ENCODE results near the gene NAMPT. TPM values are rescaled to one million over a fixed set of nuclear protein-coding genes. Genes with fewer than 3 reads are reported as not detected.

Gene NAMPT
- total RNA-seq, 1 donor from 2014 or later: 64.4 TPM

GRCh38 chr7:106283831-106284713 is 711 bp downstream of the NAMPT start:
- H3K9me3 Mint-ChIP-seq (ENCODE audit: unreplicated experiment): no peaks in the 10 kb centered on the region
- H3K4me3 Mint-ChIP-seq (ENCODE audit: unreplicated experiment): peak overlapping the region; percentile 96
- peak; percentile 88 for DNase-seq (ENCODE audit: extremely low spot score, unreplicated experiment)
- H3K36me3 Mint-ChIP-seq (ENCODE audit: unreplicated experiment): no peaks in the 10 kb centered on the region
- H3K4me1 Mint-ChIP-seq (ENCODE audit: unreplicated experiment): peaks cover 37% of the 10 kb centered on the region
- peak overlapping the region; percentile 91 for H3K27ac Mint-ChIP-seq (ENCODE audit: unreplicated experiment)
- TF ChIP-seq CTCF (IDR thresholded peaks at IDR 0.05): no peak
- no peaks in the 10 kb centered on the region for H3K27me3 Mint-ChIP-seq (ENCODE audit: unreplicated experiment)

GRCh38 chr7:106283501-106283830 is 1.3 kb downstream of the NAMPT start:
- no peak for DNase-seq (ENCODE audit: extremely low spot score, unreplicated experiment)
- H3K27ac Mint-ChIP-seq (ENCODE audit: unreplicated experiment): peak overlapping the region; percentile 91
- H3K36me3 Mint-ChIP-seq (ENCODE audit: unreplicated experiment): no peaks in the 10 kb centered on the region
- TF ChIP-seq CTCF (IDR thresholded peaks at IDR 0.05): no peak
- H3K9me3 Mint-ChIP-seq (ENCODE audit: unreplicated experiment): no peaks in the 10 kb centered on the region
- peaks cover 37% of the 10 kb centered on the region for H3K4me1 Mint-ChIP-seq (ENCODE audit: unreplicated experiment)
- peak overlapping the region; percentile 85 for H3K4me3 Mint-ChIP-seq (ENCODE audit: unreplicated experiment)
- H3K27me3 Mint-ChIP-seq (ENCODE audit: unreplicated experiment): no peaks in the 10 kb centered on the region

- DNase-seq (ENCODE audit: extremely low spot score, unreplicated experiment): no peak
- TF ChIP-seq CTCF (IDR thresholded peaks at IDR 0.05): no peak
- Mint-ChIP-seq H3K4me1 (ENCODE audit: unreplicated experiment) (peaks cover 37% of the 10 kb centered on the region), H3K9me3 (ENCODE audit: unreplicated experiment) (no peaks in the 10 kb centered on the region), H3K4me3 (ENCODE audit: unreplicated experiment) (peak overlapping the region; percentile 14), H3K27me3 (ENCODE audit: unreplicated experiment) (no peaks in the 10 kb centered on the region), H3K36me3 (ENCODE audit: unreplicated experiment) (no peaks in the 10 kb centered on the region), H3K27ac (ENCODE audit: unreplicated experiment) (no peak overlapping the region)
Observed at GRCh38 chr7:106282852-106283251, 1.9 kb downstream of the NAMPT start.

GRCh38 chr7:106282390-106282789 is 2.4 kb downstream of the NAMPT start:
- H3K36me3 Mint-ChIP-seq (ENCODE audit: unreplicated experiment): no peaks in the 10 kb centered on the region
- DNase-seq (ENCODE audit: extremely low spot score, unreplicated experiment): no peak
- H3K27ac Mint-ChIP-seq (ENCODE audit: unreplicated experiment): no peak overlapping the region
- peaks cover 37% of the 10 kb centered on the region for H3K4me1 Mint-ChIP-seq (ENCODE audit: unreplicated experiment)
- no peaks in the 10 kb centered on the region for H3K9me3 Mint-ChIP-seq (ENCODE audit: unreplicated experiment)
- peak overlapping the region; percentile 23 for H3K4me3 Mint-ChIP-seq (ENCODE audit: unreplicated experiment)
- no peaks in the 10 kb centered on the region for H3K27me3 Mint-ChIP-seq (ENCODE audit: unreplicated experiment)
- TF ChIP-seq CTCF (IDR thresholded peaks at IDR 0.05): no peak

- DNase-seq (ENCODE audit: extremely low spot score, unreplicated experiment): no peak
- H3K27ac Mint-ChIP-seq (ENCODE audit: unreplicated experiment): no peak overlapping the region
- H3K4me3 Mint-ChIP-seq (ENCODE audit: unreplicated experiment): peak overlapping the region; percentile 23
- TF ChIP-seq CTCF (IDR thresholded peaks at IDR 0.05): no peak
- H3K27me3 Mint-ChIP-seq (ENCODE audit: unreplicated experiment): no peaks in the 10 kb centered on the region
- H3K9me3 Mint-ChIP-seq (ENCODE audit: unreplicated experiment): no peaks in the 10 kb centered on the region
- peaks cover 37% of the 10 kb centered on the region for H3K4me1 Mint-ChIP-seq (ENCODE audit: unreplicated experiment)
- H3K36me3 Mint-ChIP-seq (ENCODE audit: unreplicated experiment): peaks cover 4% of the 10 kb centered on the region
Observed at GRCh38 chr7:106281585-106282318, 3.0 kb downstream of the NAMPT start.
